Measurements from ENCODE around the gene CMTM1. TPM values are rescaled to one million over a fixed set of nuclear protein-coding genes. Genes with fewer than 3 reads are reported as not detected.

Gene CMTM1
- total RNA-seq, 1 experiment from 2014 or later: 2.6 TPM

DNA sequence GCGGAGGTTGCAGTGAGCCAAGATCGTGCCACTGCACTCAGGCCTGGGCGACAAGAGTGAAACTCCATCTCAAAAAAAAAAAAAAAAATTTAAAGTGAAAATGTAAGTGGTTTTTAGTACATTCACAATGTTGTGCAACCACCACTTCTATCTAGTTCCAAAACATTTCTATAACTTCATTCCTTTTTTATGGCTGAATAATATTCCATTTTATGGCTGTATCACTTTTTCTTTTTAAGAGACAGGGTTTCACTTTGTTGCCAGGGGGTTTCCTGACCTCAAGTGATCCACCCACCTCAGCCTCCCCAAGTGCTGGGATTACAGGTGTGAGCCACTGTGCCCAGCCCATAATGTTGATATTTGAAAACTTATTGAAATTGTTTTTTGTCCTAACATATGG is 26.6 kb downstream of the CMTM1 start:
- Histone ChIP-seq H4K5ac (ENCODE audit: insufficient read length, low read depth, low read length) (no peak overlapping the region), H3K27me3 (ENCODE audit: insufficient read depth, low read length) (no peaks in the 10 kb centered on the region), H4K20me1 (ENCODE audit: control insufficient read depth, insufficient read depth, insufficient read length) (no peaks in the 10 kb centered on the region), H2BK5ac (ENCODE audit: insufficient read length, low read length) (no peak overlapping the region), H2AK5ac (ENCODE audit: insufficient read length, low read length) (no peak overlapping the region), H3K18ac (ENCODE audit: insufficient read length, low read depth, low read length) (no peak overlapping the region), H2BK12ac (ENCODE audit: insufficient read length, low read depth, low read length) (no peak overlapping the region), H3K4me1 (ENCODE audit: insufficient read depth, low read length) (no peaks in the 10 kb centered on the region), H2BK20ac (ENCODE audit: low read depth, low read length, poor library complexity, severe bottlenecking) (no peak overlapping the region), H3K4ac (ENCODE audit: low read depth, low read length) (no peak overlapping the region), H3K23me2 (ENCODE audit: insufficient read length, low read depth, low read length, poor library complexity, severe bottlenecking) (no peaks in the 10 kb centered on the region), H3K23ac (ENCODE audit: insufficient read length, low read depth, low read length) (no peak overlapping the region), H4K91ac (ENCODE audit: insufficient read length, low read depth, low read length) (no peak overlapping the region), H2AFZ (ENCODE audit: low read length) (no peak overlapping the region), H2BK120ac (ENCODE audit: low read depth, low read length, poor library complexity, severe bottlenecking) (no peak overlapping the region), H3K27ac (ENCODE audit: insufficient read length, low read depth, low read length) (no peak overlapping the region), H3K14ac (ENCODE audit: insufficient read depth, low read length) (no peak overlapping the region), H4K8ac (replicated peaks; ENCODE audit: insufficient read length, low read depth, low read length) (no peak overlapping the region), H3K79me2 (ENCODE audit: insufficient read depth, low read length) (no peaks in the 10 kb centered on the region), H3K79me1 (ENCODE audit: insufficient read depth, low read depth, low read length, poor library complexity, severe bottlenecking) (no peaks in the 10 kb centered on the region), H3K56ac (ENCODE audit: insufficient read length, low read depth, low read length) (no peak overlapping the region), H3K4me2 (ENCODE audit: insufficient read depth, insufficient read length, low read length) (no peak overlapping the region), H3T11ph (ENCODE audit: low read length) (no peak overlapping the region), H2BK15ac (ENCODE audit: low read depth, low read length) (no peak overlapping the region), H3K9ac (ENCODE audit: extremely low read depth, insufficient read length, low read length) (no peak overlapping the region), H3K9me3 (ENCODE audit: control insufficient read depth, low read depth, low read length) (no peaks in the 10 kb centered on the region)
- H3K4me1 Mint-ChIP-seq: peaks cover 6 to 16% of the 10 kb centered on the region in 2 experiments
- H3K27me3 Mint-ChIP-seq (ENCODE audit: low read depth): no peaks in the 10 kb centered on the region; the same call in 1 of the 2 replicates
- H3K4me3 Mint-ChIP-seq: no peak overlapping the region
- H3K27ac Mint-ChIP-seq: no peak overlapping the region
- WGBS (ENCODE audit: extremely low coverage, insufficient read length, low lambda C conversion rate): no CpG with 5 or more reads among the region's 3 CpGs
- no peaks in the 10 kb centered on the region for H3K36me3 Mint-ChIP-seq (ENCODE audit: insufficient read depth in 1 of 3, low read depth in 3 of 3)
- DNase-seq: no peak
- no peaks in the 10 kb centered on the region for H3K9me3 Mint-ChIP-seq
- TF ChIP-seq, protein P1, sequence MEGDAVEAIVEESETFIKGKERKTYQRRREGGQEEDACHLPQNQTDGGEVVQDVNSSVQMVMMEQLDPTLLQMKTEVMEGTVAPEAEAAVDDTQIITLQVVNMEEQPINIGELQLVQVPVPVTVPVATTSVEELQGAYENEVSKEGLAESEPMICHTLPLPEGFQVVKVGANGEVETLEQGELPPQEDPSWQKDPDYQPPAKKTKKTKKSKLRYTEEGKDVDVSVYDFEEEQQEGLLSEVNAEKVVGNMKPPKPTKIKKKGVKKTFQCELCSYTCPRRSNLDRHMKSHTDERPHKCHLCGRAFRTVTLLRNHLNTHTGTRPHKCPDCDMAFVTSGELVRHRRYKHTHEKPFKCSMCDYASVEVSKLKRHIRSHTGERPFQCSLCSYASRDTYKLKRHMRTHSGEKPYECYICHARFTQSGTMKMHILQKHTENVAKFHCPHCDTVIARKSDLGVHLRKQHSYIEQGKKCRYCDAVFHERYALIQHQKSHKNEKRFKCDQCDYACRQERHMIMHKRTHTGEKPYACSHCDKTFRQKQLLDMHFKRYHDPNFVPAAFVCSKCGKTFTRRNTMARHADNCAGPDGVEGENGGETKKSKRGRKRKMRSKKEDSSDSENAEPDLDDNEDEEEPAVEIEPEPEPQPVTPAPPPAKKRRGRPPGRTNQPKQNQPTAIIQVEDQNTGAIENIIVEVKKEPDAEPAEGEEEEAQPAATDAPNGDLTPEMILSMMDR (conservative IDR thresholded peaks at IDR 0.05): no peak

Measured in H9 (cell line).